Neural cell (in vitro differentiated cells): ENCODE data around the gene EZR. TPM values are rescaled to one million over a fixed set of nuclear protein-coding genes. Genes with fewer than 3 reads are reported as not detected.

Experiments used
- H2AFZ ChIP-seq: fragments of 200-600, 300-800 bp; sonication (generic), shearing (Covaris generic); 2 replicates; pipeline ENCODE4 v1.6.0; 2014; ENCODE audit warnings: low read depth, mild to moderate bottlenecking, antibody characterized with exemption, low read length, moderate library complexity
- H3F3A ChIP-seq: fragments of 200-600 bp; shearing (Covaris generic); 2 replicates; pipeline ENCODE4 v1.6.1; 2016; ENCODE audit warnings: mild to moderate bottlenecking, moderate library complexity, mixed read lengths, antibody characterized with exemption, low read length; ENCODE audit not compliant: insufficient read depth, poor library complexity, severe bottlenecking
- H3K27ac ChIP-seq: fragments of 200-600, 300-800 bp; sonication (generic), shearing (Covaris generic); 2 replicates; pipeline ENCODE4 v1.5.1; 2014; ENCODE audit warnings: mild to moderate bottlenecking, low read length, moderate library complexity
- H3K27me3 ChIP-seq: fragments of 300-800, 200-600 bp; sonication (generic), shearing (Covaris generic); 2 replicates; pipeline ENCODE4 v1.6.0; 2014; ENCODE audit warnings: mild to moderate bottlenecking, low read depth, low read length, moderate library complexity; ENCODE audit not compliant: insufficient read depth
- H3K36me3 ChIP-seq: fragments of 300-800, 200-600 bp; sonication (generic), shearing (Covaris generic); 2 replicates; pipeline ENCODE4 v1.5.1; 2014; ENCODE audit warnings: mild to moderate bottlenecking, antibody characterized with exemption, low read length, moderate library complexity; ENCODE audit not compliant: insufficient read depth
- H3K4me2 ChIP-seq: fragments of 300-800, 200-600 bp; sonication (generic), shearing (Covaris generic); 2 replicates; pipeline ENCODE4 v1.6.0; 2014; ENCODE audit warnings: mild to moderate bottlenecking, low read length
- H3K4me3 ChIP-seq: fragments of 300-800, 200-600 bp; sonication (generic), shearing (Covaris generic); 2 replicates; pipeline ENCODE4 v1.5.1; 2014; ENCODE audit warnings: mild to moderate bottlenecking, low read length, moderate library complexity
- H3K79me2 ChIP-seq: fragments of 200-600 bp; shearing (Covaris generic); replicated peaks from 2 replicates; pipeline ENCODE4 v1.6.0; 2014; ENCODE audit warnings: mild to moderate bottlenecking, low read length, moderate library complexity; ENCODE audit not compliant: insufficient read depth
- H3K9ac ChIP-seq: fragments of 300-800, 200-600 bp; sonication (generic), shearing (Covaris generic); 2 replicates; pipeline ENCODE4 v1.6.1; 2016; ENCODE audit warnings: mild to moderate bottlenecking, low read length, mixed read lengths
- H3K9me2 ChIP-seq: fragments of 200-600 bp; shearing (Covaris generic); 2 replicates; pipeline ENCODE4 v1.6.1; 2016; ENCODE audit warnings: mild to moderate bottlenecking, low read length, mixed read lengths; ENCODE audit not compliant: insufficient read depth
- H3K9me3 ChIP-seq: fragments of 200-600, 300-800 bp; sonication (generic), shearing (Covaris generic); 2 replicates; pipeline ENCODE4 v1.6.1; 2016; ENCODE audit warnings: mild to moderate bottlenecking, mixed run types, low read length, moderate library complexity, mixed read lengths
- H4K20me1 ChIP-seq: fragments of 200-600 bp; shearing (Covaris generic); 2 replicates; pipeline ENCODE4 v1.6.1; 2016; ENCODE audit warnings: mild to moderate bottlenecking, mixed run types; ENCODE audit not compliant: insufficient read depth
- EP300 ChIP-seq: fragments of 450-650 bp; conservative IDR thresholded peaks from 2 replicates; pipeline ENCODE4 v1.6.1; 2014; ENCODE audit warnings: antibody characterized with exemption, mild to moderate bottlenecking, moderate library complexity; ENCODE audit not compliant: poor library complexity, severe bottlenecking
- EZH2 ChIP-seq: fragments of 200-600, 300-800 bp; shearing (Covaris generic), sonication (generic); IDR thresholded peaks from 2 replicates; pipeline ENCODE4 v1.6.1; 2014; ENCODE audit warnings: antibody characterized with exemption, low read length, borderline replicate concordance, mild to moderate bottlenecking; ENCODE audit not compliant: insufficient read depth, poor library complexity, severe bottlenecking
- MXI1 ChIP-seq: fragments of 450-650 bp; conservative IDR thresholded peaks from 2 replicates; pipeline ENCODE4 v1.6.1; 2014; ENCODE audit warnings: antibody characterized with exemption, mild to moderate bottlenecking; ENCODE audit not compliant: poor library complexity, severe bottlenecking
- POLR2AphosphoS5 ChIP-seq: IDR thresholded peaks from 2 replicates; pipeline ENCODE4 v1.6.1; 2012
- RAD21 ChIP-seq: fragments of 450-650 bp; conservative IDR thresholded peaks from 2 replicates; pipeline ENCODE4 v1.6.1; 2014; ENCODE audit warnings: antibody characterized with exemption, mild to moderate bottlenecking, moderate library complexity
- REST ChIP-seq: IDR thresholded peaks from 2 replicates; pipeline ENCODE4 v1.6.1; 2012; ENCODE audit warnings: borderline replicate concordance
- SMC3 ChIP-seq: fragments of 450-650 bp; conservative IDR thresholded peaks from 2 replicates; pipeline ENCODE4 v1.6.1; 2014; ENCODE audit warnings: antibody characterized with exemption, mild to moderate bottlenecking, moderate library complexity; ENCODE audit not compliant: poor library complexity
- TAF1 ChIP-seq: IDR thresholded peaks from 2 replicates; pipeline ENCODE4 v1.6.1; 2012; ENCODE audit warnings: low read depth
- polyA plus RNA-seq: library from polyadenylated mRNA; depleted of rRNA; stranded (reverse); fragments of >200 nt; gene quantifications from 2 replicates; pipeline ENCODE4 v1.2.3, GENCODE V29; 2014
- TF ChIP-seq, protein P1 (sequence below): fragments of 450-650 bp; IDR thresholded peaks from 2 replicates; pipeline ENCODE4 v1.5.1; 2014; ENCODE audit warnings: antibody characterized with exemption, mild to moderate bottlenecking, moderate library complexity; ENCODE audit not compliant: poor library complexity, severe bottlenecking

Gene EZR
- polyA plus RNA-seq, 1 donor from 2014 or later: 1.6 TPM

DNA sequence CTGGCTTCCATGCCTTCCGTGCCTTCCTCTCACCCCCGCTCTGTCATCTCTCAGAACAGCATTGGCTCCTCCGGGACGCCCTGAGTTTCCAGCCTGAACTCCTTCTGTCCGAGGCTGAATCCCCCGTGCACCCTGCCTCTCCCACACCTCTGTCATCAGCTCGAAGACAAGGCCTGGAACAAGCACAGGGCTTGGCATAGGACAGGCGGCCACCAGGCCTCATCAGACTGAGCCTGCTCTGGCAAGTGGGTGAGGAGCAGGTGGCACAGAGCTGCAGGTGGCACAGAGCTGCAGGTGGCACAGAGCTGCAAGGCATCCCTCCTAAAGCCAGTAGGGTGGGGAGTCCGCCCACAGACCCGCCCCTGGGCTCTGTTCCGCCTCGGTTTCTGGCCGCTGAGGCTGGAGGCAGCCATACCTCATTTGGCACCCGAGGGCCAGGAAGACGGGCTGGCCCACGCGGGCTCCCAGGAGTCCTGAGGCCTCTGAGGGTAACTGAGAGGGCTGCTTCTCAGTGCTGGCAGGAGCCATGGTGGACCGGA lies 60.2 kb downstream of the EZR start:
- Histone ChIP-seq H3K4me3 (no peak overlapping the region), H3K36me3 (no peaks in the 10 kb centered on the region), H3K27ac (no peak overlapping the region), H3K9me2 (no peaks in the 10 kb centered on the region), H3F3A (no peaks in the 10 kb centered on the region), H3K9me3 (no peaks in the 10 kb centered on the region), H4K20me1 (no peaks in the 10 kb centered on the region), H3K4me2 (no peak overlapping the region), H2AFZ (no peak overlapping the region), H3K9ac (no peak overlapping the region), H3K27me3 (no peaks in the 10 kb centered on the region), H3K79me2 (no peaks in the 10 kb centered on the region)
- TF ChIP-seq REST (no peak), EP300 (no peak), POLR2AphosphoS5 (no peak), EZH2 (no peak), MXI1 (no peak), RAD21 (no peak), TAF1 (no peak), SMC3 (no peak)
- TF ChIP-seq, protein P1, sequence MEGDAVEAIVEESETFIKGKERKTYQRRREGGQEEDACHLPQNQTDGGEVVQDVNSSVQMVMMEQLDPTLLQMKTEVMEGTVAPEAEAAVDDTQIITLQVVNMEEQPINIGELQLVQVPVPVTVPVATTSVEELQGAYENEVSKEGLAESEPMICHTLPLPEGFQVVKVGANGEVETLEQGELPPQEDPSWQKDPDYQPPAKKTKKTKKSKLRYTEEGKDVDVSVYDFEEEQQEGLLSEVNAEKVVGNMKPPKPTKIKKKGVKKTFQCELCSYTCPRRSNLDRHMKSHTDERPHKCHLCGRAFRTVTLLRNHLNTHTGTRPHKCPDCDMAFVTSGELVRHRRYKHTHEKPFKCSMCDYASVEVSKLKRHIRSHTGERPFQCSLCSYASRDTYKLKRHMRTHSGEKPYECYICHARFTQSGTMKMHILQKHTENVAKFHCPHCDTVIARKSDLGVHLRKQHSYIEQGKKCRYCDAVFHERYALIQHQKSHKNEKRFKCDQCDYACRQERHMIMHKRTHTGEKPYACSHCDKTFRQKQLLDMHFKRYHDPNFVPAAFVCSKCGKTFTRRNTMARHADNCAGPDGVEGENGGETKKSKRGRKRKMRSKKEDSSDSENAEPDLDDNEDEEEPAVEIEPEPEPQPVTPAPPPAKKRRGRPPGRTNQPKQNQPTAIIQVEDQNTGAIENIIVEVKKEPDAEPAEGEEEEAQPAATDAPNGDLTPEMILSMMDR: no peak

DNA sequence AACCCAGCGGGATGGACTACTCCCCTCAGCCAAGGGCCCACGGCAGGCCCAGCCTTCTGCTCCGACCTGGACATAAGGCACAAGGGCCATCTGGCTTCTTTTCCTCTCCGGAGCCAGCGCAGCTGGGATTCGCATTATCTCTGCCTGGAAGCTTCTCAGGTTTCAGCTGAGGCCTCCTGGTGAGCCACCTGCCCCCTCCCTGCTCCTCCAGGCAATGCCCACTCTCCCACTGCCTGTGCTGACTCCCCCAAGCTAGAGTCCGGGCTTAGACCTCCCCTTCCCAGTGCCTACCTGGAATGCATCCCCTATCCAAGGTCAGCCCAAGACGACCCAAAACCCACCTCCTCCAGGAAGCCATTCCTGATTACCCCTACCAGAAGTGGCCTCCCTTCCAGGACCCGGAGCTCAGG lies 60.7 kb downstream of the EZR start:
- Histone ChIP-seq H3K4me2 (no peak overlapping the region), H3K9ac (no peak overlapping the region), H3K27me3 (no peaks in the 10 kb centered on the region), H3K4me3 (no peak overlapping the region), H3K79me2 (no peaks in the 10 kb centered on the region), H2AFZ (no peak overlapping the region), H4K20me1 (no peaks in the 10 kb centered on the region), H3K9me2 (no peaks in the 10 kb centered on the region), H3F3A (no peaks in the 10 kb centered on the region), H3K9me3 (no peaks in the 10 kb centered on the region), H3K36me3 (no peaks in the 10 kb centered on the region), H3K27ac (no peak overlapping the region)
- TF ChIP-seq RAD21 (no peak), REST (no peak)
